SK-N-MC (cell line): ENCODE data around the gene MYO1F.
A peak's percentile ranks its signal among the peaks of the same experiment; 100 is the strongest.
"Not testable (repeated sequence)": the region's sequence is repeated elsewhere in the genome, so short reads cannot be mapped to it uniquely, and the experiment has no call there.

Experiments used
- DNase-seq: peaks from one replicate; pipeline ENCODE4 v3.0.0-alpha.2; 2011; ENCODE audit warnings: low read depth, low spot score
- H3K27ac ChIP-seq: fragments of 200-600 bp; sonication (generic); 2 replicates; pipeline ENCODE4 v1.5.1; 2016; ENCODE audit warnings: mixed run types
- H3K36me3 ChIP-seq: fragments of 200-600 bp; sonication (generic); 2 replicates; pipeline ENCODE4 v1.6.1; 2017; ENCODE audit warnings: antibody characterized with exemption, low read length, mixed read lengths; ENCODE audit not compliant: insufficient read depth
- H3K4me3 ChIP-seq: fragments of 200-600 bp; sonication (generic); 2 replicates; pipeline ENCODE4 v1.5.1; 2016
- H3K9ac ChIP-seq: fragments of 200-600 bp; sonication (generic); 2 replicates; pipeline ENCODE4 v1.8.0; 2017; ENCODE audit warnings: mixed run types, mixed read lengths; ENCODE audit not compliant: insufficient read length
- H3K9me3 ChIP-seq: fragments of 200-600 bp; sonication (generic); 2 replicates; pipeline ENCODE4 v1.6.1; 2017; ENCODE audit warnings: low read depth, mild to moderate bottlenecking, antibody characterized with exemption, low read length, moderate library complexity, mixed read lengths
- EZH2 ChIP-seq: fragments of 200-600 bp; sonication (generic); IDR thresholded peaks from one replicate; pipeline ENCODE4 v1.6.1; 2017; ENCODE audit warnings: antibody characterized with exemption
- FOXP2 ChIP-seq: optimal IDR thresholded peaks from 2 replicates; pipeline ENCODE3; 2011; ENCODE audit warnings: mild to moderate bottlenecking, moderate library complexity; ENCODE audit not compliant: insufficient read depth; ENCODE audit errors: extremely low read length, control extremely low read depth
- POLR2AphosphoS5 ChIP-seq: IDR thresholded peaks from 2 replicates; pipeline ENCODE4 v1.6.1; 2012; ENCODE audit warnings: mild to moderate bottlenecking, low read depth, low read length, borderline replicate concordance

MYO1F gene

DNA sequence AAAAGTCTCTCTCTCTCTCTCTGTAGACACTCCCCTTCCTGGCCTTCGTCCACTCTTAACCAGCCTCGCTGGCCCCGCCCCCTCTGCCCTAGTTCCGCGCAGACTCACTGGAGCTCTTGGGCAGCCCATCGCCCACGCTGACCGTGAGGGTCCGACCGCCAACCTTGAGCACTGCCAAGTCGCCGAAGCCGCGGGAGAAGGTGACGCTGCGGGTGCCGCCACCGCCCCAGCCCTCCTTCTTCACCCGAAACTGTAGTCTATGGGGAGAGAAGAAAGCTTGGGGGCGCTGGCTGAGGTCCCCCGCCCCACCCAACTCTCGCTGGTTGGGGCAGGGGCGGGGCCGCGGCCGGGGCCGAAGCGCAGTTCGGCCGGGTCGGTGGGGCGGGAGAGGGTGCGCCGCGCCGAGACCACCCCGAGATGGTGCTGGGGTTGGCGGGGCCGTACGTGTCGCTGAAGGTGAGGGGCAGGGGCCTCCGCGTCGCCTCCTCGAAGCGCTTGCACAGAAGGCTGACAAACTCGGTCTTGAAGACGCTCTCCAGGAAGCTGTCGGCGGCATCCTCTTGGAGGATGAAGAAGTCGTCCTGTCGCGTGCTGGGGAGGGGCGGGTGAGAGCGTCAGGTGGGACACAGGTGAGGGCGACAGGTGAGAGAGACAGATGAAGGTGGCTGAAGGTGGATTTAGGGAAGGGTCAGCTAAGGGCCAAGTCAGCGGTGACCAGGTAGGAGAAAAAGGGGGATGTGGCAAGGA is 50.7 kb downstream of the MYO1F start:
- no peaks in the 10 kb centered on the region for H3K36me3 ChIP-seq
- TF ChIP-seq POLR2AphosphoS5 (peak; percentile 85), FOXP2 (no peak), EZH2 (no peak)
- DNase-seq, result no peak
- H3K9ac ChIP-seq, result peak overlapping the region; percentile 75
- no peaks in the 10 kb centered on the region for H3K9me3 ChIP-seq
- H3K4me3 ChIP-seq, result peak overlapping the region; percentile 99
- peak overlapping the region; percentile 92 for H3K27ac ChIP-seq

DNA sequence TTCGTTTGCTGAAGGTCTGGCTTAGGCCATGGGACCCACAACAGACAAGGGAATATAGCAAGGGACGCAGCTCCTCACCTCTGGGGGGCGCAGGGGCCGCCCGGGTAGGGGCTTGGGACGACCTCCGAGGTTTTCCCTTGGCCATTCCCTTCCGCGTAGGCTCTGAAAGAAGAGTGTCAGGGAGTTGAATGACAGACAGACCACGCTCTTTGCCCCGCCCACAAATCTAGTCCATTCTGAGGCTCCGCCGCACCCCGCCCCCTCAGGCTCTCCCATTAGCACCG is 51.9 kb downstream of the MYO1F start:
- peak overlapping the region; percentile 81 for H3K4me3 ChIP-seq
- no peaks in the 10 kb centered on the region for H3K9me3 ChIP-seq
- no peak for DNase-seq
- H3K36me3 ChIP-seq, result no peaks in the 10 kb centered on the region
- H3K9ac ChIP-seq, result peak overlapping the region; percentile 76
- TF ChIP-seq FOXP2 (peak; percentile 79), POLR2AphosphoS5 (no peak)
- H3K27ac ChIP-seq, result peak overlapping the region; percentile 83

- DNase-seq, result no peak
- H3K4me3 ChIP-seq, result no peak overlapping the region
- no peak for TF ChIP-seq EZH2
- no peak for TF ChIP-seq POLR2AphosphoS5
- no peak for TF ChIP-seq FOXP2
- H3K9ac ChIP-seq, result no peak overlapping the region
- H3K36me3 ChIP-seq, result no peaks in the 10 kb centered on the region
- no peak overlapping the region for H3K27ac ChIP-seq
- no peaks in the 10 kb centered on the region for H3K9me3 ChIP-seq
Observed at GRCh38 chr19:8519388-8519787, 57.9 kb downstream of the MYO1F start.

DNA sequence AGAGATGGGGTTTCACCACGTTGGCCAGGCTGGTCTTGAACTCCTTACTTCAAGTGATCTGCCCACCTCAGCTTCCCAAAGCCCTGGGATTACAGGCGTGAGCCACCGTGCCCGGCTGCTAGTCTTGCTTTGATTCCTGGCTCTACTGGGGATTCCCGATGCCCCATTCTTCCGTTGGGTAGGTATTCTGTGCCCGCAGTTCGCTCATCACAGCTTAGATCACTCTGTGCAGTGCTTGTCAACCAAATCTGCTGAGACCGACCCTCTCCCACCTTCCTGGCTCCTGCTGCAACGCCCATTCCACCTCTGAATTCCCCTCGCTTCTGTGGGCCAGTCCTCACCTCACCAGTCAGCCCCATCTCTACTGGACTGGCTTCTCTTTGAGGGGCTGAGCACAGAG is 58.7 kb downstream of the MYO1F start:
- TF ChIP-seq POLR2AphosphoS5 (no peak), EZH2 (no peak), FOXP2 (no peak)
- DNase-seq, result no peak
- H3K36me3 ChIP-seq, result no peaks in the 10 kb centered on the region
- no peak overlapping the region for H3K4me3 ChIP-seq
- no peaks in the 10 kb centered on the region for H3K9me3 ChIP-seq
- no peak overlapping the region for H3K9ac ChIP-seq
- no peak overlapping the region for H3K27ac ChIP-seq

DNA sequence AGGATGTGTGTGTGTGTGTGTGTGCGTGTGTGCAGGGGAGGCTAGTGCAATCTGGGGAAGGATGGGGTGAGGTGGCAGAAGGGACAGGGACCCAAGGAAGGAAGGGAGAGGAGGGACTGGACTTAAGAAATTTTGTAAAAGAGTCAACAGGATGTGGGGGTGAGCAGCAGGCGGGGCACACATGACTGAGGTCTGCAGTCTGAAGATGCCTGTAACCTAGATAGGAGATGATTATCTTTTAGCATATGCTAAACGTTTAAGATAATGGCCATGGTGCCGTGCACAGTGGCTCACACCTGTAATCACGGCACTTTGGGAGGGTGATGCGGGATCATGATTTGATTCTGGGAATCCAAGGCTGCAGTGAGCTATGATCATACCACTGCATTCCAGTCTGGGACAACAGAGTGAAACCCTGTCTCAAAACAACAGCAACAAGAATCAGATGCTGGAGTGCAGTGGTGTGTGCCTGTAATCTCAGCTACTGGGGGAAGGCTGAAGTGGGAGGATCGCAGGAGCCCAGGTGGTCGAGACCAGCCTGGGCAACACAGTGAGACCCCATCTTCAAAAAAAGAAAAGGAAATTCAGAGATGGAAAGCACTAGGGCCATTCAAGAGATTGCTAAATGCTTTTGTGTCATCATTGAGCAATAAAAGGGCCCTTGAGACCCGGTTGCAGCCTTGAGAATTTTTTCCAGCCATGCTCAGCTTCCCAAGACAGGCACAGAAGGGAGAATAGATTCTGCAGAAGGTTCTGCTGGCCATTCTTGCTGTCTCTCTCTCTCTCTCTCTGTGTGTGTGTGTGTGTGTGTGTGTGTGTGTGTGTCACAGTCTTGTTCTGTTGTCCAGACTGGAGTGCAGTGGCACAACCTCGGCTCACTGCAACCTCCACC is 59.4 kb downstream of the MYO1F start:
- no peak overlapping the region for H3K4me3 ChIP-seq
- H3K36me3 ChIP-seq, result no peaks in the 10 kb centered on the region
- H3K9ac ChIP-seq, result no peak overlapping the region
- no peak overlapping the region for H3K27ac ChIP-seq
- DNase-seq, result no peak
- H3K9me3 ChIP-seq, result no peaks in the 10 kb centered on the region
- TF ChIP-seq POLR2AphosphoS5 (no peak), EZH2 (no peak), FOXP2 (no peak)

DNA sequence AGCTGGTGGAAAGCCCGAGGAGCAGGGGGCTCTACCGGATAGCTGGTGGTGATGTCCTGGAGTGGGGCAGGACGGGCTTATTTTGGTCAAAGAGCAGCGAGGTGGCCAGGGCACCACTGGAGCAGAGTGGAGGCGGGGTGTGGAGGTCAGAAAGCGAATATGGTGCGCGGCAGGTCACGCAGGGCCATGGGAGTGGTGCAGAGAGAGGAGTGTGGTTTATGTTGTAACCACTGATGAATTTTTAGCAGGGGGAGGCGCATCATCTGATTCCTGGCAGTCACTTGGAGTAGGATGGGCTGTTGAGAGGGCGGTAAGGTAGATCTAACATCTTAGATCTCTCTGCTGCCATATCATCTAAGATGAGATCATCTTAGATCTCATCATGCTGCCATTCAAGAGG is 61.9 kb downstream of the MYO1F start:
- H3K36me3 ChIP-seq, result peaks cover 4% of the 10 kb centered on the region; the same call in 1 of the 2 replicates
- H3K27ac ChIP-seq, result no peak overlapping the region
- H3K9me3 ChIP-seq, result no peaks in the 10 kb centered on the region
- no peak overlapping the region for H3K9ac ChIP-seq
- H3K4me3 ChIP-seq, result no peak overlapping the region
- DNase-seq, result no peak
- no peak for TF ChIP-seq FOXP2
- no peak for TF ChIP-seq POLR2AphosphoS5
- no peak for TF ChIP-seq EZH2

- DNase-seq, result not testable (repeated sequence)
- peak overlapping the region; percentile 95 for H3K4me3 ChIP-seq
- H3K9ac ChIP-seq, result peak overlapping the region; percentile 98
Observed at GRCh38 chr19:8514505-8515009, 62.7 kb downstream of the MYO1F start.

GRCh38 chr19:8513687-8514504 is 63.3 kb downstream of the MYO1F start, which contains the start of gene ZNF414:
Gene ZNF414, minus strand, starts transcription at chr19:8514167. Its CDS starts 121 bp downstream, at chr19:8514046.
- Histone ChIP-seq H3K27ac (peak within 1 kb of the TSS; percentile 98), H3K36me3 (peaks cover 4% of the 10 kb centered on the region; the same call in 1 of the 2 replicates), H3K4me3 (peak within 1 kb of the TSS; percentile 95), H3K9me3 (no peaks in the 10 kb centered on the region), H3K9ac (peak within 1 kb of the TSS; percentile 98)
- no peak for DNase-seq
- TF ChIP-seq POLR2AphosphoS5 (peak; percentile 88), EZH2 (no peak), FOXP2 (peak; percentile 33)

More at GRCh38 chr19:8514505-8515009, 62.7 kb downstream of the MYO1F start:
- not testable (repeated sequence) for H3K9me3 ChIP-seq, H3K36me3 ChIP-seq
- H3K27ac ChIP-seq, result peak overlapping the region; percentile 98
